Endothelial cell of umbilical vein (primary cell): ENCODE measurements around the gene NCLN. TPM values are rescaled to one million over a fixed set of nuclear protein-coding genes. Genes with fewer than 3 reads are reported as not detected.

Source experiments
- BruUV-seq: library from RNA; stranded (reverse); fragments of 400-500 nt; replicated peaks from 2 replicates; lab custom pipeline; 2021; lab: Mats Ljungman, UMichigan
- CTCF ChIA-PET: fragments of 300-600, 350-600 bp; sonication (Branson Sonifier 250); formaldehyde crosslinking; loops from one replicate; lab custom pipeline; 2021; ENCODE audit warnings: antibody characterized with exemption, inconsistent platforms; lab: Charles Lee
- POLR2A ChIA-PET: fragments of 300-600, 350-600 bp; sonication (Branson Sonifier 250); formaldehyde crosslinking; loops from one replicate; lab custom pipeline; 2021; ENCODE audit warnings: antibody characterized with exemption, inconsistent platforms; lab: Charles Lee
- DNase-seq: peaks from one replicate; pipeline ENCODE4 v3.0.0-alpha.2; 2011; ENCODE audit warnings: low read depth, low spot score
- FAIRE-seq: peaks from 2 replicates; lab custom pipeline; 2011; peaks lifted over from hg19 to GRCh38; lab: Jason Lieb, UNC
- H2AFZ ChIP-seq: 2 replicates; pipeline ENCODE4 v1.6.0; 2012; ENCODE audit warnings: low read depth, low read length, control low read depth, inconsistent platforms
- H3K27ac ChIP-seq: 2 replicates; pipeline ENCODE4 v1.5.1; 2011; ENCODE audit warnings: low read depth, mild to moderate bottlenecking, control low read depth, low read length, moderate library complexity; ENCODE audit not compliant: insufficient read depth
- H3K27me3 ChIP-seq, 2 experiments: 2 replicates each; pipeline versions ENCODE4 v1.6.0 to v1.6.1; 2011; ENCODE audit warnings: low read length in 2 of 2, mixed read lengths in 1 of 2; ENCODE audit not compliant: control insufficient read depth in 2 of 2, insufficient read depth in 2 of 2
- H3K36me3 ChIP-seq, 2 experiments: 2 replicates in 1 of 2; 3 replicates in 1 of 2; pipeline ENCODE4 v1.5.1; 2011; ENCODE audit warnings: low read length in 2 of 2, mild to moderate bottlenecking in 1 of 2, moderate library complexity in 1 of 2; ENCODE audit not compliant: control insufficient read depth in 2 of 2, insufficient read depth in 2 of 2; ENCODE audit errors: extremely low read depth in 1 of 2
- H3K4me1 ChIP-seq: 3 replicates; pipeline ENCODE4 v1.5.1; 2011; ENCODE audit warnings: mild to moderate bottlenecking, low read length; ENCODE audit not compliant: control insufficient read depth, insufficient read depth; ENCODE audit errors: extremely low read depth
- H3K4me2 ChIP-seq: 2 replicates; pipeline ENCODE4 v1.6.1; 2011; ENCODE audit warnings: low read length, control low read depth, mixed read lengths; ENCODE audit not compliant: insufficient read depth
- H3K4me3 ChIP-seq, 3 experiments: fragments of 200-600 bp in 1 of 3; sonication (generic), shearing (Covaris generic) in 1 of 3; replicated peaks in 1 of 3; 2 replicates each; pipeline ENCODE4 v1.5.1; 2011 to 2016; ENCODE audit warnings: control low read depth in 3 of 3, low read length in 3 of 3, mild to moderate bottlenecking in 2 of 3, inconsistent platforms in 1 of 3, low read depth in 1 of 3, moderate library complexity in 1 of 3; ENCODE audit not compliant: insufficient read depth in 1 of 3
- H3K79me2 ChIP-seq: 2 replicates; pipeline ENCODE4 v1.6.0; 2012; ENCODE audit warnings: low read length, inconsistent platforms; ENCODE audit not compliant: control insufficient read depth, insufficient read depth
- H3K9ac ChIP-seq: replicated peaks from 2 replicates; pipeline ENCODE3; 2011; ENCODE audit warnings: low read length, control low read depth; ENCODE audit not compliant: insufficient read depth; ENCODE audit errors: extremely low read depth
- H3K9me1 ChIP-seq: replicated peaks from 3 replicates; pipeline ENCODE4 v1.6.0; 2011; ENCODE audit warnings: mild to moderate bottlenecking, low read length; ENCODE audit not compliant: control insufficient read depth, insufficient read depth; ENCODE audit errors: extremely low read depth
- H3K9me3 ChIP-seq: replicated peaks from 2 replicates; pipeline ENCODE4 v1.5.1; 2012; ENCODE audit warnings: low read length, inconsistent platforms; ENCODE audit not compliant: control insufficient read depth, insufficient read depth
- H4K20me1 ChIP-seq: replicated peaks from 2 replicates; pipeline ENCODE3; 2011; ENCODE audit warnings: mild to moderate bottlenecking, low read length; ENCODE audit not compliant: control insufficient read depth, insufficient read depth; ENCODE audit errors: extremely low read depth
- CTCF ChIP-seq, 2 donors: IDR thresholded peaks; 1 replicate in 1 of 2; 2 replicates in 1 of 2; pipeline ENCODE4 v1.5.1; 2011; ENCODE audit warnings: low read length in 2 of 2, mild to moderate bottlenecking in 2 of 2, moderate library complexity in 2 of 2, control low read depth in 1 of 2, inconsistent platforms in 1 of 2, low read depth in 1 of 2; ENCODE audit not compliant: insufficient read depth in 1 of 2; ENCODE audit errors: extremely low read depth in 1 of 2
- EZH2 ChIP-seq: IDR thresholded peaks from 2 replicates; pipeline ENCODE4 v1.6.1; 2012; ENCODE audit warnings: borderline replicate concordance, low read depth, mild to moderate bottlenecking, moderate library complexity, low read length, inconsistent platforms; ENCODE audit not compliant: severe bottlenecking
- FOS ChIP-seq: IDR thresholded peaks from 2 replicates; pipeline ENCODE4 v1.6.1; 2011; ENCODE audit warnings: mild to moderate bottlenecking, low read length, moderate library complexity, borderline replicate concordance; ENCODE audit not compliant: insufficient read depth
- GATA2 ChIP-seq: IDR thresholded peaks from 2 replicates; pipeline ENCODE4 v1.7.0; 2011; ENCODE audit warnings: low read depth, mild to moderate bottlenecking, moderate library complexity, mixed read lengths, low read length; ENCODE audit not compliant: insufficient read length, insufficient read depth
- JUN ChIP-seq: IDR thresholded peaks from 2 replicates; pipeline ENCODE4 v1.6.1; 2011; ENCODE audit warnings: borderline replicate concordance, low read depth; ENCODE audit not compliant: insufficient read length, insufficient read depth
- MYC ChIP-seq: IDR thresholded peaks from one replicate; pipeline ENCODE4 v1.6.1; 2011; ENCODE audit warnings: mild to moderate bottlenecking, low read depth, low read length
- POLR2A ChIP-seq: IDR thresholded peaks from 2 replicates; pipeline ENCODE4 v1.6.1; 2012; ENCODE audit warnings: low read depth, mild to moderate bottlenecking, control low read depth, low read length
- POLR2AphosphoS5 ChIP-seq: IDR thresholded peaks from 2 replicates; pipeline ENCODE4 v1.6.1; 2012; ENCODE audit warnings: low read depth, mild to moderate bottlenecking, control low read depth, low read length, moderate library complexity; ENCODE audit not compliant: insufficient read depth
- dilution Hi-C: fragments of 300-500 bp; cut with MboI; formaldehyde crosslinking; loops from one replicate; pipeline ENCODE4 v1.15.0; 2019; ENCODE audit warnings: low sequenced_read_pairs; ENCODE audit not compliant: extremely low pct_ligation_motif_present
- intact Hi-C: fragments of 100-400 bp; cut with micrococcal nuclease; formaldehyde crosslinking; loops from one replicate; pipeline ENCODE4 v1.10.0; 2022
- polyA plus RNA-seq, 4 experiments: library from polyadenylated mRNA; depleted of rRNA in 3 of 4; stranded (reverse) in 3 of 4; unstranded in 1 of 4; fragments of >200 nt; gene quantifications; 2 replicates each; pipeline versions ENCODE4 v1.2.1 to v1.2.3, GENCODE V29; 2011 to 2012; ENCODE audit warnings: missing spikeins in 1 of 4
- total RNA-seq: library from RNA; stranded (reverse); gene quantifications from 2 replicates; pipeline ENCODE4 v1.2.3, GENCODE V29; 2021
- TF ChIP-seq, protein P1 (sequence below): IDR thresholded peaks from 2 replicates; pipeline ENCODE4 v1.6.1; 2011; ENCODE audit not compliant: insufficient read depth, insufficient read length

The NCLN gene
- total and polyA plus RNA-seq, 2 donors (not counting 3 experiments of a cell fraction or from before 2014, with no cell fraction given), result 97.2 to 102 TPM

DNA sequence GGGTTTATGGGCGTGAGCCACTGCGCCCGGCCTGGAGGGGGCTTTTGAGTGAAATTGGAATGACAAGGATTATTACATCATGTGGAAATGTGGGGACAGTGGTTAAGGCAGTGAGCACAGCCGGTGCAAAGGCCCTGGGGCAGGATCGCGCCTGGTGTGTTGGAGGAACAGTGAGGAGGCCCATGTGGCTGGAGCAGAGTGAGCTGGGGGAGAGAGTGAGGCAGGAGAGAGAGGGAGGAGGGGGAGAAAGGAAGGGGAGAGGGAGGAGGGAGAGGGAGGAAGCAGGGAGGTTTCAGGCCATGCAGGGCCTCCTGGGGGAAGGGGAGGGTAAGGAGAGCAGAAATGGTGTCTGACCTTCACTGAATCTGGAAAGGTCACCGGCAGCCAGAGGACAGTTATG, 27.4 kb downstream of the NCLN start:
- Histone ChIP-seq H3K9me1 (no peaks in the 10 kb centered on the region), H3K36me3 (no peaks in the 10 kb centered on the region), H3K9me3 (no peaks in the 10 kb centered on the region), H3K4me2 (no peak overlapping the region), H3K4me3 (no peak overlapping the region), H3K4me1 (no peaks in the 10 kb centered on the region), H2AFZ (no peak overlapping the region), H4K20me1 (no peaks in the 10 kb centered on the region), H3K79me2 (no peaks in the 10 kb centered on the region), H3K27me3 (no peaks in the 10 kb centered on the region), H3K27ac (no peak overlapping the region), H3K9ac (no peak overlapping the region)
- no peak for FAIRE-seq
- POLR2A ChIA-PET, result no interaction called here
- BruUV-seq, result no TSS peak
- CTCF ChIA-PET, result interaction anchor here (1.0 kb wide), 1 partner anchor 92 kb away, joined by 4 read pairs; no protein-coding TSS in a partner anchor
- intact Hi-C loops (no loop called here), dilution Hi-C loops (no loop called here)
- TF ChIP-seq EZH2, result no peak
- TF ChIP-seq MYC, result no peak
- TF ChIP-seq CTCF (IDR thresholded peaks at IDR 0.05; ENCODE audit: extremely low read depth in 1 of 2, insufficient read depth in 1 of 2, low read depth in 1 of 2, low read length in 2 of 2), result no peak
- TF ChIP-seq POLR2AphosphoS5, result no peak
- no peak for TF ChIP-seq GATA2
- no peak for TF ChIP-seq POLR2A
- no peak for TF ChIP-seq JUN
- TF ChIP-seq, protein P1, sequence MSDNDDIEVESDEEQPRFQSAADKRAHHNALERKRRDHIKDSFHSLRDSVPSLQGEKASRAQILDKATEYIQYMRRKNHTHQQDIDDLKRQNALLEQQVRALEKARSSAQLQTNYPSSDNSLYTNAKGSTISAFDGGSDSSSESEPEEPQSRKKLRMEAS, result no peak
- no peak for TF ChIP-seq FOS
- no peak for DNase-seq
